Rectal smooth muscle tissue (tissue), 1 donor: ENCODE results near the gene CAMKMT.

Experiments used
- H3K27ac ChIP-seq: one replicate; pipeline ENCODE4 v1.7.0; 2013; ENCODE audit warnings: low read depth, low read length, inconsistent platforms
- H3K27me3 ChIP-seq: one replicate; pipeline ENCODE4 v1.7.0; 2013; ENCODE audit warnings: low read length; ENCODE audit not compliant: control insufficient read depth, insufficient read depth
- H3K36me3 ChIP-seq: one replicate; pipeline ENCODE4 v1.7.0; 2013; ENCODE audit warnings: low read length; ENCODE audit not compliant: control insufficient read depth, insufficient read depth
- H3K4me1 ChIP-seq: one replicate; pipeline ENCODE4 v1.7.0; 2013; ENCODE audit warnings: low read length; ENCODE audit not compliant: control insufficient read depth, insufficient read depth
- H3K4me3 ChIP-seq: one replicate; pipeline ENCODE4 v1.7.0; 2013; ENCODE audit warnings: low read length
- H3K9ac ChIP-seq: one replicate; pipeline ENCODE4 v1.7.0; 2013; ENCODE audit warnings: low read length

CAMKMT gene

DNA sequence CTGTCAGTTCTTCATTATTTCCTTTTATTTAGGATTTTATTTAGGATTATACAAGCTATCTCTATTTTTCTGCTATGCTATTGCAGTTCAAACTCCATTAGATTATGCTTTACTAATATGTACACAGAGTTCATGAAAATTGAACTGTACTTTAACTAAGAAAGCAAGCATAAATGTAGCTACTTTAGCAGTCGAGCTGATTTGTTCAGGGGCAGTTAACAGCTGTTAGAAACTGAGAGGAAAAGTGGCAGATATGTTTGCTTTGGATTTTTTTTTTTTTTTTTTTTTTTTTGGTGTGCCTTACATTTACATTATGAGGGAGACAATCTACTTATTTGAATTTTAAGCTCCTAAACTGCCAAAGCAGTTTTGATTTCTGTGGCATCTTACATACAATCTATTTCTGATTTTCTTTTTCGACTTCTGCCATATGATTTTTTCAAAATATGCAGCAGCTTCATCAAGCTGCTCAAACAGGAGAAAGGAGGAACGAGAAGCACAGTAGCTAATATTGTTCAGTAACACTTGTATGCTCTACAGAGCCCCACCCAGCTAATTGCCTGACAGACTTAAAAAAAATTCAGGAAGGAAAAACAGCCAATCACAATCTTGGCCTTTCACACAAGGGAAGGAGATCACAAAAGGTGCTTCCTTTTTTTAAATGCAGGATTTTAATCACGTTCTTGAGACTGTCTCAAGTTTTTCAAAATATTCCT, 346.4 kb downstream of the CAMKMT start:
- no peaks in the 10 kb centered on the region for H3K27me3 ChIP-seq
- H3K36me3 ChIP-seq = no peaks in the 10 kb centered on the region
- no peak overlapping the region for H3K4me3 ChIP-seq
- no peaks in the 10 kb centered on the region for H3K4me1 ChIP-seq
- no peak overlapping the region for H3K9ac ChIP-seq
- H3K27ac ChIP-seq = no peak overlapping the region

DNA sequence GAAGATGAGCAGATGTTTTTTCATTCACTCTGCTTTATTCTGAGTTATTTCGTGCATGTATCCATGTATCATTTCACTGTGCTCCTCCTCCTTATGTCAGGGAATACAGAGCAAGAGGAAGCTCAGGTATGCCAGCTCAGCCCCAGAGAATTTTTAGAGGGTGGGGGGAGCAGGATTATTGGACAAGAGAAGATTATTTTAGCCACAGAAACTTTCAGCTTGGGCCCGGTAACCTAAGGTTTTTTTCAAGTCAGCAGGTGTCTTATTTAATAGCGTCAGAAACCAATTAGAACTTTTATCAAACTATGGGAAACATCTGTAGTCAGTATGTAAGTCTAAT, 346.9 kb downstream of the CAMKMT start:
- Histone ChIP-seq H3K36me3 (no peaks in the 10 kb centered on the region), H3K27ac (no peak overlapping the region), H3K4me3 (no peak overlapping the region), H3K4me1 (no peaks in the 10 kb centered on the region), H3K27me3 (no peaks in the 10 kb centered on the region), H3K9ac (no peak overlapping the region)

DNA sequence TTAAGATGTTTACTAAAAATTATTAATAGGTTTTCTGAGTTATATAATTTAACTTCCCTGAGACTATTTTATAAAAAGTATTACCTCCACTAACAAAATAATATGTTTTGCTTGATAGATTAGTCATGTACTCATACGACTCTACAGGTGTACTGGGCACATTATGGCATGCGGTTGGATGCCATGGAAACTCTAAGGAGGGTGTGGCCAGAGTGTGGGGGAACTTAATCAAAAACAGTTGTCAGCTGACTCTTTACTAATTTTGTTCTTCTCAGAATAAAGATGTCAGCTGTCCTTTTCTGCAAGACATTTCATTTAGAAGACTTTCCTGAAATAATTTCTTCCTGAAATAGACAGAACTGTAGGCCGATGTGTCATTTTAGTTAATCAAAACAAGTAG, 351.4 kb downstream of the CAMKMT start:
- Histone ChIP-seq H3K27me3 (no peaks in the 10 kb centered on the region), H3K27ac (no peak overlapping the region), H3K36me3 (no peaks in the 10 kb centered on the region), H3K9ac (no peak overlapping the region), H3K4me1 (no peaks in the 10 kb centered on the region), H3K4me3 (no peak overlapping the region)

DNA sequence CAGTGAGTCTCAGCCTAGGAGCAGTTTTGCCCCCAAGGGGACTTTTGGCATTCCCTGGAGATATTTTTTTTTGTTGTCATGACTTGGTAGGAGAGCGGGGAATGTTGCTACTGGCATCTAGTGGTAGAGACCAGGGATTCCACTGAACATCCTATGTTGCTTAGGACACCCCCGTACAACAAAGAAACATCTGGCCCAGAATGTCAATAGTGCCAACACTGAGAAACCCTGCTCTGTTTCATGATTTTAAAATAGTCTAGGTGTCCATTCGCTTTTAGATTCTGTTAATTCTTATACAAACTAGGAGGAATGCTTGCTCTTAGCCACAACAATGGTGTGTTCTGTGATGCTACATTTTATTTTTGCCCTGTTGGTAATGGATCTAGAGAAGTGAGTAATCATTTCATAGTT, 353.9 kb downstream of the CAMKMT start:
- Histone ChIP-seq H3K27ac (no peak overlapping the region), H3K4me3 (no peak overlapping the region), H3K36me3 (no peaks in the 10 kb centered on the region), H3K27me3 (no peaks in the 10 kb centered on the region), H3K4me1 (no peaks in the 10 kb centered on the region), H3K9ac (no peak overlapping the region)

DNA sequence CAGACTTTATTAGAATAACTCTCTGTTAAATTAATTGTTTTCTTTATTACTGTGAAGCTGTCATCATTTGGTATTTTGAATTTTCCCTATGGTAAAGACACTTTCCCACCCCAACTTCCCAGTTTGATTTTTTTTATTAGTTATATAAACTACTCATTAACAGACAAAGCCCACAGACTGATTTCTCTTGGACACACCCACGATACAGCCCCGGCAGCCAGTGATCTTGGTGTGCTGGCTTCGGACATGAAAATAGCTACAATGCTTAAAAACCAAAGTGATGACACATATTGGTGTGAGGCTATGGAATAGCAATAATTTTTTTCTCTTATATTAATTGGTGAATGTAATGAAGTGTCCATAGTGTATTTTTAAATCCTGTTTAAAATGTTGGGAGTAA, 354.4 kb downstream of the CAMKMT start:
- no peak overlapping the region for H3K9ac ChIP-seq
- H3K36me3 ChIP-seq = no peaks in the 10 kb centered on the region
- H3K27ac ChIP-seq = no peak overlapping the region
- no peaks in the 10 kb centered on the region for H3K4me1 ChIP-seq
- H3K4me3 ChIP-seq = no peak overlapping the region
- no peaks in the 10 kb centered on the region for H3K27me3 ChIP-seq

DNA sequence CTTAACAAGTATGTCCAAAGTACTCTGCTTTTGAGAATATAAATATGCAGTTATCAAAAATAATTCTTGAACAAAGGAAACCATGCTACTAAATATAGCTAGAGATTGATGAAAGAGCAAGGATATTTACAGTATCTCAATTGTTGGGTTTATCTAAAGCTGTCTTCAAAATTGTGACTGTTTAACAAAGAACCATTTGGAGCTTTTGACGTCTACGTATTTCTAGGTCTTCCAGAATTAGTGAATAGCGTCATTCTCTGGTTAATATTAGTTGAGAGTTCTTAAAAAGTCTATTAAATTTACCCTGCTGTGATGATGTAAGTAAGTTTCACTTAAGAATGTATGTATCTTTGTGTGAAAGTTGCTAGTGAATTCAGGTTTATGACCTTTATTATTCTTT, 356.7 kb downstream of the CAMKMT start:
- Histone ChIP-seq H3K27ac (no peak overlapping the region), H3K4me3 (no peak overlapping the region), H3K36me3 (no peaks in the 10 kb centered on the region), H3K9ac (no peak overlapping the region), H3K27me3 (no peaks in the 10 kb centered on the region), H3K4me1 (no peaks in the 10 kb centered on the region)

DNA sequence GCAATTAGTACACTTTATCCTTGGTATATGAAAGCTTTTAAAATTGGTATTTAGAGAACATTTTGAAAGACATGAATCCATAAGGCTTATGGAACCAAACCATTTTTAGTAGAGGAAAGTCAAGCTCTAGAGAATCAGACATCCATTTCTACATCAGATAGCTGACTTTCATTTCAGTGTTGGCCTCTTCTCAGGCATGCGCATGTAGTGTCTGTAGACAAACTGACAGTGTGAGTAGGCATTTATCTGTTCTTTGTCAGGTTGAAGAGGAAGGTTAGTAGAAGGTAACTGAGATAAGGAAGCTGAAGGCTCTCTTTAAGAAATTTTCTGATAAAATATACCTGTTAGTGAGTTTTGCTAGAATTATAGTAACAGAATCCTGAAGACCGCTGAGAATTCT, 357.8 kb downstream of the CAMKMT start:
- Histone ChIP-seq H3K27me3 (no peaks in the 10 kb centered on the region), H3K4me3 (no peak overlapping the region), H3K9ac (no peak overlapping the region), H3K4me1 (no peaks in the 10 kb centered on the region), H3K36me3 (no peaks in the 10 kb centered on the region), H3K27ac (no peak overlapping the region)

DNA sequence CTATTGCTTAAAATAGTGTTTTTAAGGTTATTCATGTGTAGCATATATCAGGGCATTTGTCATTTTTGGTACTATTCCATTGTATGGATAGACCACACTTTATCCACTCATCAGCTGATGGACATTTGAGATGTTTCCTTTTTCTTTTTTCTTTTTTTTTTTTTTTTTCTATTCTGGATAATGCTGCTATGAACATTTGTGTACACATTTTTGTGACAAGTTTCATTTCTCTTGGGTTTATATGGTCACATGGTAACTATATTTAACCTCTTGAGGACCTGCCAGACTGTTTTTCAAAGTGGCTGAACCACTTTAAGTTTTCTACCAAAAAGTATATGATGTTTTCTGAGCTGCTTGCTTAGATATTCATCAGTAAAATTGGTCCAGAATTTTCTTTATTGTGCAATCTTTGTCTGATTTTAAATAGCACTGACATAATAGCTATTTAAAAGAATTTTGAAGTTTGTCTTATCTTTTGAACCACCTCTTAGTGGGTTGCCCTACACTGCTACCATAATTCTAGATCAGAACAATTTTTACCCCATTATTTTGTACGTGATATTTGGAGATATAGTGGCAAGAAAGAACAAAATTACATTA, 360.4 kb downstream of the CAMKMT start:
- H3K9ac ChIP-seq = no peak overlapping the region
- no peaks in the 10 kb centered on the region for H3K27me3 ChIP-seq
- no peaks in the 10 kb centered on the region for H3K4me1 ChIP-seq
- no peak overlapping the region for H3K4me3 ChIP-seq
- H3K36me3 ChIP-seq = no peaks in the 10 kb centered on the region
- no peak overlapping the region for H3K27ac ChIP-seq

DNA sequence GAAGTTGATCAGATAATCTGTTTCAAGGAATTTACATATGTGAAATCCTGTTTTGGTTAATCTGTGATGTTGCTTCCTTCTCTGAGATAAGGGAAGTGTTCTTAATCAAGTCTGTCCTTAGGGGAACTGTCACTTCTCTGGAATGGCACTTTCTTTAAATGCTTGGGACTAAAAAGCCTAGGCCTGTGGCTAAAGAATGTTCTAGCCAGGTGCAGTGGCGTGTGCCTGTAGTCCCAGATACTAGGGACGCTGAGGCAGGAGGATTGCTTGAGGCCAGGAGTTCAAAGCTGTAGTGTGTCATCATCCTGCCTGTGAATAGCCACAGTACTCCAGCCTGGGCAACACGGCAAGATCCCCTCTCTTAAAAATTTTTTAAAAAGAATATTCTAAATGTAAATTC, 362.2 kb downstream of the CAMKMT start:
- Histone ChIP-seq H3K27ac (no peak overlapping the region), H3K27me3 (no peaks in the 10 kb centered on the region), H3K9ac (no peak overlapping the region), H3K36me3 (no peaks in the 10 kb centered on the region), H3K4me3 (no peak overlapping the region), H3K4me1 (no peaks in the 10 kb centered on the region)

DNA sequence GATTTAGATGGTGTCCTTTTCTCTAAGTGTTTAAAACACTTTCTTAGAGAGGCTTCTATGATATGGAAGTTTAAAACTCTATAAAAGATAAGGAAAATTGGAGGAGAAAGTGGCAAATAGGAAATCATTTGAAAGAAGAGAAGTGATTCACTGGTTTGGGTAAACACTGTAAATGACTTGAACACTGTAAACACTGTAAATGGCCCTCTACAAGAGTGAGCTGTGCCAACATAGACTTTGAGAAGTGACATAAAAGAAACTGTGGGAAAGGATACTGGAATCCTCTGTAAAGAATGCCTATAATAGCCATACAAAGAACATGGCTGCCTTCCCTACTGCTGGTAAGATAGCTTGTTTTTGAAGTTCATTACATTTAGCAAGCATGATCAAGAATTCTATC, 368.8 kb downstream of the CAMKMT start:
- Histone ChIP-seq H3K27ac (no peak overlapping the region), H3K4me1 (no peaks in the 10 kb centered on the region), H3K27me3 (no peaks in the 10 kb centered on the region), H3K9ac (no peak overlapping the region), H3K36me3 (no peaks in the 10 kb centered on the region), H3K4me3 (no peak overlapping the region)

DNA sequence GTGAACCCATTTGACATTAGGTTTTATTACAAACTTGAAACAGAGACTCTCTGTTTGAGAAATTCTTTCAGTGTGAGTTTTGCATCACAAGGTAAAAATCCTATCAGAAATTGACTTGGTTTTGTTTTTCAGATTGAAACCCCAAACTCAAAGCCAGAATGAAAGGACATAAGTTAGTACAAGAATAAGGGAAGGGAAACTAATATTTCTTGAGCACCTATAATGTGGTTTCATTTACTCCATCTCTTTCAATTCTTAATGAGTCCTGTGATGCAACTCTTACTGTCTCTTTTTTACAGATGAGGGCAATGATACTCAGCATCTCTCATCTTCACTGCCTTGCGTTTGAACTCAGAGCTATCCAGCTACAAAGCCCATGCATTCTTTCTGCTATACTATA, 369.8 kb downstream of the CAMKMT start:
- Histone ChIP-seq H3K27ac (no peak overlapping the region), H3K4me3 (no peak overlapping the region), H3K9ac (no peak overlapping the region), H3K27me3 (no peaks in the 10 kb centered on the region), H3K36me3 (no peaks in the 10 kb centered on the region), H3K4me1 (no peaks in the 10 kb centered on the region)

DNA sequence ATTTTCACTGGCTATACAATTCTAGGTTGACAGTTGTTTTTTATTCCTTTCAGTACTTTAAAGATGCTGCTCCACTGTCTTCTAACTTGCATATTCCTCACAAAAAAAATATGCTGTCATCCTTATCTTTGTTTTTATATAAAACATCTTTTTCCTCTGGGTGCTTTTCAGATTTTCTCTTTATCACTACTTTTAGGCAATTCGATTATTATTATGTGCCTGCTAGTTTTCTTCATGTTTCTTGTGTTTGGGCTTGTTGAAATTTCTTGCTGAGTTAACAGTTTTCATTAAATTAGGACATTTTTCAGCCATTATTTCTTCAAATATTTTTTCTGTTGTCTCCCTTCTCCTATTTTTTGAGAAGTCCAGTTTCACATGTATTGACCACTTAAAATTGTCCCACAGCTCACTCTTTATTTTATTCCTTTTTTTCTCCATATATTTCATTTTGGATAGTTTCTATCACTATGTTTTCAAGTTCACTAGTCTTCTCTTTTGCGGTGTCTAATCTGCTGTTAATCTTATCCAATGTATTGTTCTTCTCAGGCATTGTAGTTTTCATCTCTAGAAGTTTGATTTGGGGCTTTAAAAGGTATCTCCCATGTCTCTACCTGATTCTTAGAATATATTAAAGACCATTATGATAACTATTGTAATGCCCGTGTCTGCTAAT, 374.7 kb downstream of the CAMKMT start:
- Histone ChIP-seq H3K4me1 (no peaks in the 10 kb centered on the region), H3K36me3 (no peaks in the 10 kb centered on the region), H3K27ac (no peak overlapping the region), H3K4me3 (no peak overlapping the region), H3K27me3 (no peaks in the 10 kb centered on the region), H3K9ac (no peak overlapping the region)

DNA sequence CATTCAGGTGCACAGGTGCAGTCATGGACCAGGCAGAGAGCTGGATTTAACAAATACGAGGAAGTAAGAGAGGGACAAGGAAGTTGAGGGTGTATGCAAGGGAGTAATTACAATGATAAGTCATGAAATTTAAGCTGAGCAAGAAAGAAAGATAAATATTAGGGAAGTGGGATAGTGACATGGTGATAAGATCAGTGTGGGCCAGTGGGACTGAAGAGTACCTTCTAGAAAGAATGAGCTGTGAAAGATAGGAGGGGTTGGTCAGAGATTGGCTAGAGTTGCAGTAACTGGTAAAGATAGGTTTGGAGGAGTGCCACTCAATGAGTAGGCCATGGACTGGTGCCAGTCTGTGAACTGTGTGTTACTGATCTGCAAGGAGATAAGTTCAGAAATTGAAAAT, 378.9 kb downstream of the CAMKMT start:
- H3K9ac ChIP-seq = no peak overlapping the region
- no peak overlapping the region for H3K27ac ChIP-seq
- no peak overlapping the region for H3K4me3 ChIP-seq

More for the DNA sequence above, 378.9 kb downstream of the CAMKMT start:
- Histone ChIP-seq H3K27me3 (no peaks in the 10 kb centered on the region), H3K4me1 (peaks cover 7% of the 10 kb centered on the region), H3K36me3 (no peaks in the 10 kb centered on the region)
